IgD-negative memory B cell (primary cell): ENCODE data around the gene CAPN3. TPM values are rescaled to one million over a fixed set of nuclear protein-coding genes. Genes with fewer than 3 reads are reported as not detected.
A peak's percentile ranks its signal among the peaks of the same experiment; 100 is the strongest.

ENCODE experiments used
- H3K27ac Mint-ChIP-seq, 3 donors: one replicate each; pipeline ENCODE4 v1.8.0; 2020 to 2022; ENCODE audit warnings: mild to moderate bottlenecking in 3 of 3, mixed read lengths in 3 of 3, moderate library complexity in 1 of 3
- H3K27me3 Mint-ChIP-seq: one replicate; pipeline ENCODE4 v1.8.0; 2021; ENCODE audit warnings: mixed read lengths
- H3K36me3 Mint-ChIP-seq: one replicate; pipeline ENCODE4 v1.8.0; 2020; ENCODE audit warnings: mild to moderate bottlenecking, mixed read lengths
- H3K4me1 Mint-ChIP-seq, 3 donors: one replicate each; pipeline ENCODE4 v1.8.0; 2020 to 2022; ENCODE audit warnings: mixed read lengths in 3 of 3, mild to moderate bottlenecking in 1 of 3
- H3K4me3 Mint-ChIP-seq, 4 donors: one replicate each; pipeline ENCODE4 v1.8.0; 2020 to 2022; ENCODE audit warnings: mild to moderate bottlenecking in 4 of 4, mixed read lengths in 4 of 4, moderate library complexity in 3 of 4
- H3K9me3 Mint-ChIP-seq, 3 donors: one replicate each; pipeline ENCODE4 v1.8.0; 2020 to 2021; ENCODE audit warnings: mixed read lengths in 3 of 3, mild to moderate bottlenecking in 1 of 3
- polyA plus RNA-seq: library from polyadenylated mRNA; unstranded; fragments of 300-500 nt; fragmentation: Illumina TruSeq; gene quantifications from one replicate; pipeline ENCODE4 v1.2.3, GENCODE V29; 2021

Gene CAPN3
- polyA plus RNA-seq, 1 donor from 2014 or later = 1.3 TPM

DNA sequence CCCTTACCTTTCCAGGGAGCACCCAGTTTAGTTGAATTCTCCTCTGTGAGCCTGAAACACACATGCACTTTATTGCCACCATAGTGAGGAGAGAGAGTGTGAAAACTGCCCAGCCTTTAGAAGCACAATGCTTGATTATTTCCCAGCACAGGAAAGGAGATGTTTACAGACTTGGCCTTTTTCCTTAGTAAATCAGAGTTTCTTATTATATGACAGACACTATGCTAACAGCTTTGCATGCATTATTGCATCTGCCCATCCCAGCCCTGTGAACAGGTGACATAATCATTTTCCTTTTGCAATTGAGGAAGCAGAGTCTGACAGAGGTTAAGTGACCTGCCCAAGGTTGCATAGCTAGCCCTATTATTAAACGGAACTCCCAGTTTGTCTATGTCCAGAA lies 36.5 kb downstream of the CAPN3 start:
- Mint-ChIP-seq H3K27ac (no peak overlapping the region), H3K36me3 (peaks cover 2% of the 10 kb centered on the region), H3K4me1 (peaks cover 0 to 5% (median 2%) of the 10 kb centered on the region in 3 donors), H3K4me3 (no peak overlapping the region), H3K9me3 (no peaks in the 10 kb centered on the region), H3K27me3 (no peaks in the 10 kb centered on the region)

- Mint-ChIP-seq H3K27ac (peak overlapping the region in 1 of 3 donors; percentile 27), H3K4me3 (peak overlapping the region in 3 of 4 donors; percentile 41 to 65 (median 62)), H3K9me3 (no peaks in the 10 kb centered on the region), H3K4me1 (peaks cover 0 to 9% (median 6%) of the 10 kb centered on the region in 3 donors), H3K27me3 (no peaks in the 10 kb centered on the region), H3K36me3 (peaks cover 8% of the 10 kb centered on the region)
These were observed 42.5 kb downstream of the CAPN3 start for GRCh38 chr15:42401544-42402454.

- Mint-ChIP-seq H3K4me3 (peak overlapping the region in 1 of 4 donors; percentile 62), H3K36me3 (peaks cover 8% of the 10 kb centered on the region), H3K9me3 (no peaks in the 10 kb centered on the region), H3K27ac (no peak overlapping the region), H3K4me1 (peaks cover 0 to 9% (median 6%) of the 10 kb centered on the region in 3 donors), H3K27me3 (no peaks in the 10 kb centered on the region)
These were observed 43.3 kb downstream of the CAPN3 start for GRCh38 chr15:42402455-42403205.

DNA sequence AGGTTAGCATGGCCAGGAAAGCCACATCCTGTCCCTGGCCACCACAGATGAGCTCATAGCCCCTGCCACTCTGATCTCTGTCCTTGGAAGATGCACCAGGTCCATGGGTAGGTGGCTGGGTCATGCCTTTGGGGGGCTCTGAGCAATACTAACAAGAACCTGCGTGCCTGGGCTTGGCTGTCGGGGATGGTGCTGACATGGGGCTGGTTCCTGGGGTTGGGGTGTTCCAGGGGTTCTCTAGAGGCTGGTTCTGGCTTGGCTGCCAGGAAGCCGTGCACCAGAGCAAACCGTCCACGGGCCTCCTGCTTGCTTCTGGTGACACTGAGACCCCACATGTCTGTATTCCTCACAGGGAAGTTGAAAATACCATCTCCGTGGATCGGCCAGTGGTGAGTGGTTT lies 44.1 kb downstream of the CAPN3 start:
- Mint-ChIP-seq H3K4me3 (no peak overlapping the region), H3K36me3 (peaks cover 8% of the 10 kb centered on the region), H3K4me1 (peaks cover 0 to 9% (median 6%) of the 10 kb centered on the region in 3 donors), H3K9me3 (no peaks in the 10 kb centered on the region), H3K27ac (peak overlapping the region in 1 of 3 donors; percentile 61), H3K27me3 (no peaks in the 10 kb centered on the region)

DNA sequence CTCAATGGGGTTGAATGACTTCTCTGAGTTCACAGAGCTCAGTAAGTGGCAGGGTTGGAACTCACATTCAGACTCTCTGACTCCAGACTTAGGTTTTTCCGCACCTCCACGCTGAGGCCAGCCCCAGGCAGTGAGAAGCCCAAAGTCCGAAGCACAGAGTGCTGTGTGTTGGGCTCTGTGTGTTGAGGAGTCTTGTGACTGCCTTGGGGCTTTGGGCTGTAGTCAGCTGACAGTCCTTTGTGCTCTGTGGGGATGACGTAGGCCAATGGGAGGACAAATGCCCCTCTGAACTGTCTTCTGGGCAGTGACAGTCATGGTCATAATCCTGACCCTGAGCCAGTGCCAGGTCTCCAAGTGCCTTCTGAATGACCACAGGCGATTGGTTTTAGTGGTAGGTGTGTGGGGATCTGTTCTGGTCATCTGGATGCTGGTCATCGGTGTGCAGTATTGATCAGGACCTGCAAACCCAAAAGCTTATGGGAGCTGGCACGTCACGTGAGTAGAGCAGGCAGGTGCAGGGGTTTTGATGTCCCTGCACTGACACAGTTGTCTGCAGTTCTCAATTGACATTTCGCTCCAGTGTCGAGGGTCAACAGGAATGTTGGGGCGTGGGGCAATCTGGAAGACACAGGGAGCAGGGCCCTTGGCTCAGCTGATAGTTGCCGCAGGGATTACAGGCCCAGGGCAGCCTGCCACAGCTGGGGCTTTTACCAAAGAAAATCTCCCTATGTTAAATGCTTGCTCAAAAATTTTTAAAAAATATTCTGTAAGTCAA lies 45.3 kb downstream of the CAPN3 start:
- H3K4me1 Mint-ChIP-seq = peaks cover 0 to 9% (median 6%) of the 10 kb centered on the region in 3 donors
- H3K4me3 Mint-ChIP-seq = no peak overlapping the region
- H3K27ac Mint-ChIP-seq = peak overlapping the region in 1 of 3 donors; percentile 50
- no peaks in the 10 kb centered on the region for H3K9me3 Mint-ChIP-seq
- peaks cover 8% of the 10 kb centered on the region for H3K36me3 Mint-ChIP-seq
- H3K27me3 Mint-ChIP-seq = no peaks in the 10 kb centered on the region

GRCh38 chr15:42405863-42406482 lies 46.7 kb downstream of the CAPN3 start:
- no peaks in the 10 kb centered on the region for H3K27me3 Mint-ChIP-seq
- H3K4me3 Mint-ChIP-seq = no peak overlapping the region
- peaks cover 7% of the 10 kb centered on the region for H3K36me3 Mint-ChIP-seq
- H3K9me3 Mint-ChIP-seq = no peaks in the 10 kb centered on the region
- H3K4me1 Mint-ChIP-seq = peaks cover 0 to 4% (median 2%) of the 10 kb centered on the region in 3 donors
- H3K27ac Mint-ChIP-seq = peak overlapping the region in 1 of 3 donors; percentile 25

DNA sequence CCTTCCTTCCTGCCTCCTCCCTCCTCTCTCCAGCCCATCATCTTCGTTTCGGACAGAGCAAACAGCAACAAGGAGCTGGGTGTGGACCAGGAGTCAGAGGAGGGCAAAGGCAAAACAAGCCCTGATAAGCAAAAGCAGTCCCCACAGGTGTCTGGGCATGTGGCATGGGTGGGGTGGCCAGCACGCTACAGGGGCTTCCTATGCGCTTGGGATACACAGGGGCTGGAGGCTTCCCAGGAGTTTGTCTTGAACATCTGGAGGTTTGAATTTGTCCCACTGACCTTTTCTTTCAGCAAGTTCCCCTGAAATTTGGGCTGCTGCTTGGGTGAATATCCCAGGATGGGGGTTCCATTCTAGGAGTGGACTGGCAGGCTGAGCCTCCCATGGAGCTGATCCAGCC lies 48.9 kb downstream of the CAPN3 start:
- Mint-ChIP-seq H3K4me3 (peak overlapping the region in 1 of 4 donors; percentile 12), H3K27me3 (no peaks in the 10 kb centered on the region), H3K27ac (peak overlapping the region in 1 of 3 donors; percentile 20), H3K36me3 (peaks cover 3% of the 10 kb centered on the region), H3K9me3 (no peaks in the 10 kb centered on the region), H3K4me1 (no peaks in the 10 kb centered on the region)

DNA sequence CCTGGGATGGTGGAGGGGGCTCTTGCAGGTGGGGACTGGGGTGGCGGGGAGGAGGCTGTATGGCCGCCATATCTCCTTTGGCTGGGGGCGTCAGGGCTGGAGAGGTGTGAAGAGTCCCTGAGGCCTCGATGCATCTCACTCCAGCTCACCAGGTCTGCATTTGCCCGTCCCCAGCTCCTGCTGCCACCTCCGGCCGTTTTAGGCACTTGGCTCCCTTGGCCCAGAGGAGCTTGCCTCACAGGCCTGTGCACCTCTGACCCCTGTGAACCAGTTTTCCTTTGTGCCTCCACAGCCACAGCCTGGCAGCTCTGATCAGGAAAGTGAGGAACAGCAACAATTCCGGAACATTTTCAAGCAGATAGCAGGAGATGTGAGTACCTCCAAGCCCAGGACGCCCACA lies 49.7 kb downstream of the CAPN3 start:
- no peak overlapping the region for H3K4me3 Mint-ChIP-seq
- no peaks in the 10 kb centered on the region for H3K4me1 Mint-ChIP-seq
- H3K27me3 Mint-ChIP-seq = no peaks in the 10 kb centered on the region
- no peak overlapping the region for H3K27ac Mint-ChIP-seq
- H3K36me3 Mint-ChIP-seq = peaks cover 1% of the 10 kb centered on the region
- H3K9me3 Mint-ChIP-seq = no peaks in the 10 kb centered on the region

- H3K4me1 Mint-ChIP-seq = no peaks in the 10 kb centered on the region
- H3K9me3 Mint-ChIP-seq = no peaks in the 10 kb centered on the region
- no peak overlapping the region for H3K4me3 Mint-ChIP-seq
- no peaks in the 10 kb centered on the region for H3K27me3 Mint-ChIP-seq
- H3K27ac Mint-ChIP-seq = no peak overlapping the region
- peaks cover 1% of the 10 kb centered on the region for H3K36me3 Mint-ChIP-seq
These were observed 52.6 kb downstream of the CAPN3 start for GRCh38 chr15:42411884-42412283.

DNA sequence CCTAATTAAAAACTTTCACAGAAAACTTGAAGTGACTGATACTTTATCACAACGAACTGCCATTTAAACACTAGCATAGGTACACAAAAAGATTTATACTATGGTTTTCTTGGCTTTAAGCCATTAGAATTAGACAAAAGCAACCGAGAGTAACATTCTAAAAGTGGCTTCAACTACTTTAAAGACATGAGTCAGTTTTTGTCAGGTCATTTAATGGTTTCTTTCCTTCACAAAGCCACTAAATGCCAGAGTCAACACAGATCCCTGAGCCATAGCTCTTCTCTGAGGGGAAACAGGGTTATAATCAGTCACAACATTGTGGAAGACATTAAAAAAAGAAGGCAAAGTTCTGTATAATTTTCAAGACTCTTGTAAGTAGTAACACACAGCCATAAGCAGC lies 54.6 kb downstream of the CAPN3 start:
- H3K27me3 Mint-ChIP-seq = no peaks in the 10 kb centered on the region
- no peaks in the 10 kb centered on the region for H3K4me1 Mint-ChIP-seq
- H3K36me3 Mint-ChIP-seq = peaks cover 3% of the 10 kb centered on the region
- H3K4me3 Mint-ChIP-seq = no peak overlapping the region
- H3K27ac Mint-ChIP-seq = no peak overlapping the region
- no peaks in the 10 kb centered on the region for H3K9me3 Mint-ChIP-seq

- Mint-ChIP-seq H3K9me3 (no peaks in the 10 kb centered on the region), H3K27ac (no peak overlapping the region), H3K4me1 (no peaks in the 10 kb centered on the region), H3K27me3 (no peaks in the 10 kb centered on the region), H3K4me3 (no peak overlapping the region), H3K36me3 (peaks cover 10% of the 10 kb centered on the region)
These were observed 60.1 kb downstream of the CAPN3 start for GRCh38 chr15:42419369-42419768.

- H3K36me3 Mint-ChIP-seq = peaks cover 10% of the 10 kb centered on the region
These were observed 62.1 kb downstream of the CAPN3 start for GRCh38 chr15:42421376-42421775.

DNA sequence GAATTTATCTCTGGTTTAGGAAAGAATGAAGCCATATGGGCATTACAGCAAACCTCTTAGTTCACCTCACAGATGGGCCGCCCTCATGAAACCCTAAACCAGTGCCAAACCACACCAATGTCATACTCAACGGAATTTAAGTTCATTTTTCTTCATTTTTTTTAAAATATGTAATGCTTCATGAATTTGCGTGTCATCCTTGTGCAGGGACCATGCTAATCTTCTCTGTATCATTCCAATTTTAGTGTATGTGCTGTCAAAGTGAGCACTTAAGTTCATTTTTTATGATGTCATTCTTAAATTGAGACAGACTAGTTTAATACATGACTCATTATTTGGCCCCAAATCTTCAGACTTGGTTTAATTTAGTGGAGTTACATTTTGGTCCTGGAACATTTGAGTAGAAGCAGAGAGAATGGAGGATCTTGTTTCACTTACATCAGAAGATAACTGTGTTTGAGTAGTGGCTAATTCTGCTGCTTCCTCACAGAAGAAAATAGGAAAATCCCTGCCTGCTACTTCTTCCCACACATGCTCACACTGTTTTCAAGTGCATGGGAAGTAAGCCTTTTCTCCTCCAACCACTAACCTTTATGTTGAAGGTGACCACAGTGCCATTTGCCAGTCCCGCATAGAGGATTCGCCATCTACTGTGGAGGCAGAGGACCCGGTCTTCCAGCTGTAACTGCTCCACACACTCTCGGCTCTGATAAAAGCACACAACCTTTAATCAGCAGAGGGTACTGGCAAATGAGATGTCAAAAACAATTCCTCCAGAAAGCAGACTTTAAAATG lies 68.3 kb downstream of the CAPN3 start:
- no peaks in the 10 kb centered on the region for H3K4me1 Mint-ChIP-seq
- peaks cover 12% of the 10 kb centered on the region for H3K36me3 Mint-ChIP-seq
- no peaks in the 10 kb centered on the region for H3K9me3 Mint-ChIP-seq
- peak overlapping the region in 1 of 3 donors; percentile 80 for H3K27ac Mint-ChIP-seq
- H3K4me3 Mint-ChIP-seq = no peak overlapping the region
- no peaks in the 10 kb centered on the region for H3K27me3 Mint-ChIP-seq

More at GRCh38 chr15:42421376-42421775, 62.1 kb downstream of the CAPN3 start:
- no peak overlapping the region for H3K27ac Mint-ChIP-seq
- no peaks in the 10 kb centered on the region for H3K27me3 Mint-ChIP-seq
- H3K4me1 Mint-ChIP-seq = no peaks in the 10 kb centered on the region
- no peak overlapping the region for H3K4me3 Mint-ChIP-seq
- H3K9me3 Mint-ChIP-seq = no peaks in the 10 kb centered on the region
